Neutrophil (primary cell): Measurements from ENCODE around the gene CTSD.
A peak's percentile ranks its signal among the peaks of the same experiment; 100 is the strongest.

Source experiments
- H3K27ac ChIP-seq: fragments of 200-600 bp; sonication (generic); 2 replicates; pipeline ENCODE4 v1.5.1; 2016; ENCODE audit warnings: mild to moderate bottlenecking, moderate library complexity
- H3K27me3 ChIP-seq: fragments of 200-600 bp; sonication (generic); 2 replicates; pipeline ENCODE4 v1.6.0; 2016; ENCODE audit warnings: mild to moderate bottlenecking
- H3K36me3 ChIP-seq: fragments of 200-600 bp; sonication (generic); 2 replicates; pipeline ENCODE4 v1.5.1; 2017
- H3K4me1 ChIP-seq, 2 experiments: fragments of 200-600 bp in 1 of 2; sonication (generic) in 1 of 2; 1 replicate in 1 of 2; 2 replicates in 1 of 2; pipeline versions ENCODE4 v1.5.1 to v1.6.1; 2013 to 2016; ENCODE audit warnings: low read depth in 1 of 2, low read length in 1 of 2, mild to moderate bottlenecking in 1 of 2, moderate library complexity in 1 of 2; ENCODE audit not compliant: control insufficient read depth in 1 of 2, insufficient read depth in 1 of 2
- H3K4me3 ChIP-seq, 2 experiments: fragments of 200-600 bp in 1 of 2; sonication (generic) in 1 of 2; 1 replicate in 1 of 2; 2 replicates in 1 of 2; pipeline ENCODE4 v1.5.1; 2013 to 2016; ENCODE audit warnings: low read depth in 1 of 2, low read length in 1 of 2, mild to moderate bottlenecking in 1 of 2, moderate library complexity in 1 of 2
- H3K9me3 ChIP-seq: fragments of 200-600 bp; sonication (generic); 2 replicates; pipeline ENCODE4 v1.5.1; 2016
- TF ChIP-seq, protein P1 (sequence below): fragments of 200-600 bp; sonication (generic); IDR thresholded peaks from 2 replicates; pipeline ENCODE4 v1.5.1; 2016; ENCODE audit warnings: antibody characterized with exemption

The CTSD gene

DNA sequence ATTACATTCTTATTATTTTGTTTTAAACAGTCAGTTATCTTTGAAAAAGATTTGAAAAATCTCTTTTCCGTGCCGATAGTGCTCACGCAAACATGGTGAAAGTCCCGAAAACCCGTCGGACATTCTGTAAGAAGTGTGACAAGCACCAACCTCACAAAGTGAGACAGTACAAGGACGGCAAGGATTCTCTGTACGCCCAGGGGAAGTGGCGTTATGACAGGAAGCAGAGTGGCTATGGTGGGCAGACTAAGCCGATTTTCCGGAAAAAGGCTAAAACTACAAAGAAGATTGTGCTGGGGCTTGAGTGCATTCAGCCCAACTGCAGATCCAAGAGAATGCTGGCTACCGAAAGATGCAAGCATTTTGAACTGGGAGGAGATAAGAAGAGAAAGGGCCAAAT is 28.7 kb upstream of the CTSD start:
- Histone ChIP-seq H3K4me3 (peak overlapping the region; percentile 36 to 46), H3K36me3 (no peaks in the 10 kb centered on the region), H3K27ac (peak overlapping the region; percentile 76), H3K4me1 (peaks cover 16 to 18% of the 10 kb centered on the region in 2 experiments), H3K9me3 (no peaks in the 10 kb centered on the region), H3K27me3 (no peaks in the 10 kb centered on the region)
- TF ChIP-seq, protein P1, sequence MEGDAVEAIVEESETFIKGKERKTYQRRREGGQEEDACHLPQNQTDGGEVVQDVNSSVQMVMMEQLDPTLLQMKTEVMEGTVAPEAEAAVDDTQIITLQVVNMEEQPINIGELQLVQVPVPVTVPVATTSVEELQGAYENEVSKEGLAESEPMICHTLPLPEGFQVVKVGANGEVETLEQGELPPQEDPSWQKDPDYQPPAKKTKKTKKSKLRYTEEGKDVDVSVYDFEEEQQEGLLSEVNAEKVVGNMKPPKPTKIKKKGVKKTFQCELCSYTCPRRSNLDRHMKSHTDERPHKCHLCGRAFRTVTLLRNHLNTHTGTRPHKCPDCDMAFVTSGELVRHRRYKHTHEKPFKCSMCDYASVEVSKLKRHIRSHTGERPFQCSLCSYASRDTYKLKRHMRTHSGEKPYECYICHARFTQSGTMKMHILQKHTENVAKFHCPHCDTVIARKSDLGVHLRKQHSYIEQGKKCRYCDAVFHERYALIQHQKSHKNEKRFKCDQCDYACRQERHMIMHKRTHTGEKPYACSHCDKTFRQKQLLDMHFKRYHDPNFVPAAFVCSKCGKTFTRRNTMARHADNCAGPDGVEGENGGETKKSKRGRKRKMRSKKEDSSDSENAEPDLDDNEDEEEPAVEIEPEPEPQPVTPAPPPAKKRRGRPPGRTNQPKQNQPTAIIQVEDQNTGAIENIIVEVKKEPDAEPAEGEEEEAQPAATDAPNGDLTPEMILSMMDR = no peak

DNA sequence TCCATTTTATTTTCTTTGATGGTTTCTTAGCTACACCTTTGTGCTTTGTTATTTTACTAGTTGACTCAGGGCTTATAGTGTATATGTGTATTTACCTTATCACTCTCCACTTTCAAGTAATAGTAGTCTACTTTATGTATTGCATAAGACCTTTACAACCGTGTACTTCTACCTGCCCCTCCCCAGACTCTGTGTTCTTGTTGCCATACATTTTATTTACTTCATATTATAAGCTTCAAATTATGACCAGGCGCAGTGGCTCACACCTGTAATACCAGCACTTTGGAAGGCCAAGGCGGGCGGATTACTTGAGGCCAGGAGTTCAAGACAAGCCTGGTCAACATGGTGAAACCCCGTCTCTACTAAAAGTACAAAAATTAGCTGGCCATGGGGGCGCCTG is 28.2 kb upstream of the CTSD start:
- no peaks in the 10 kb centered on the region for H3K36me3 ChIP-seq
- peak overlapping the region; percentile 76 for H3K27ac ChIP-seq
- H3K4me1 ChIP-seq = peaks cover 16 to 18% of the 10 kb centered on the region in 2 experiments
- no peak overlapping the region for H3K4me3 ChIP-seq
- no peaks in the 10 kb centered on the region for H3K27me3 ChIP-seq
- TF ChIP-seq, protein P1 = no peak
- H3K9me3 ChIP-seq = no peaks in the 10 kb centered on the region

DNA sequence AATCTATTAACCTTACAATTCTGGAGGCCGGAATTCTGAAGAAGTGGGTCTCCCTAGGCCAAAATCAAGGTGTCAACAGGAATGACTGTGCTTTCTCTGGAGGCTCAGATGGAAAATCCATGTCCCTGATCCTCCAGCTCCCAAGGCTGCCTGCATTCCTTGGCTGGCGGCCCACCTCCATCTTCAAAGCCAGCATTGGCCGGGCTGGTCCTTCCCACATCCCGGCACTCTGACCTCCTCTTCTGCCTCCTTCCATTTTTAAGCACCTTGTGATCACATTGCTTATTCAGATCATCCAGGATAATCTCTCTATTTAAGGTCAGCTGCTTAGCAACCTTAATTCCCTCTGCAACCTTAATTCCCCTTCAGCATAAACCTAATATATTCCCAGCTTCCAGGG is 22.7 kb upstream of the CTSD start:
- no peaks in the 10 kb centered on the region for H3K9me3 ChIP-seq
- no peaks in the 10 kb centered on the region for H3K27me3 ChIP-seq
- TF ChIP-seq, protein P1 = no peak
- no peak overlapping the region for H3K27ac ChIP-seq
- H3K36me3 ChIP-seq = no peaks in the 10 kb centered on the region
- no peak overlapping the region for H3K4me3 ChIP-seq
- H3K4me1 ChIP-seq = peaks cover 40 to 47% of the 10 kb centered on the region in 2 experiments

DNA sequence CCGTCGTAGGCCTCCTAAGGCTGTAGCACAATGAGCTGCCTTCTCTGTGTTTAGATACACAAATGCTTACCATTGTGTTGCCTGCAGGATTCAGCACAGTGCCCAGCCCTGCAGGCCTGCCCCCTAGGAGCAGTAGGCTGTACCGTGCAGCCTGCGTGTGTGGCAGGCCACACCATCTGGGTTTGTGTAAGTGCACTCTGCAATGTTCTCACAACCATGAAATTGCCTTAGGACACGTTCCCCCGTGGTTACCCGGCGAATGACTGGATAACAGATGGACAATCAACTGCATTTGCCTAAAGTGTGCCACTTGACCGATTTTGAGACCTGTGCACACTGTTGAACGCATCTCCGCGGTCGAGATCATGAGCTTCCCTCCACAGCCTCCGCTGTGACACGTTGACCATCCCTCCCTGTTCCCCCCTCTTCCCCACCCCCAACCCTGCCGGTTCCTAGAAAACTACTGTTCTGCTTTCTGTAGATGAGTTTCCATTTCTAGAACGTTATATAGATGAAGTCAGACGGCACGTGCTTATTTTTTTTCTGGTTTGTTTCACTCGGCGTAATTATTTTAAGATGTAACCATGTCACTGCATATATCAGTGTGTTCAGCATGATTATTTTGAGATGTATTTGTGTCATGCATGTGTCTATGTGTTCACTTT is 22.2 kb upstream of the CTSD start:
- H3K4me1 ChIP-seq = peaks cover 46 to 53% of the 10 kb centered on the region in 2 experiments
- no peaks in the 10 kb centered on the region for H3K27me3 ChIP-seq
- TF ChIP-seq, protein P1 = no peak
- H3K9me3 ChIP-seq = no peaks in the 10 kb centered on the region
- H3K4me3 ChIP-seq = no peak overlapping the region
- no peak overlapping the region for H3K27ac ChIP-seq
- no peaks in the 10 kb centered on the region for H3K36me3 ChIP-seq

DNA sequence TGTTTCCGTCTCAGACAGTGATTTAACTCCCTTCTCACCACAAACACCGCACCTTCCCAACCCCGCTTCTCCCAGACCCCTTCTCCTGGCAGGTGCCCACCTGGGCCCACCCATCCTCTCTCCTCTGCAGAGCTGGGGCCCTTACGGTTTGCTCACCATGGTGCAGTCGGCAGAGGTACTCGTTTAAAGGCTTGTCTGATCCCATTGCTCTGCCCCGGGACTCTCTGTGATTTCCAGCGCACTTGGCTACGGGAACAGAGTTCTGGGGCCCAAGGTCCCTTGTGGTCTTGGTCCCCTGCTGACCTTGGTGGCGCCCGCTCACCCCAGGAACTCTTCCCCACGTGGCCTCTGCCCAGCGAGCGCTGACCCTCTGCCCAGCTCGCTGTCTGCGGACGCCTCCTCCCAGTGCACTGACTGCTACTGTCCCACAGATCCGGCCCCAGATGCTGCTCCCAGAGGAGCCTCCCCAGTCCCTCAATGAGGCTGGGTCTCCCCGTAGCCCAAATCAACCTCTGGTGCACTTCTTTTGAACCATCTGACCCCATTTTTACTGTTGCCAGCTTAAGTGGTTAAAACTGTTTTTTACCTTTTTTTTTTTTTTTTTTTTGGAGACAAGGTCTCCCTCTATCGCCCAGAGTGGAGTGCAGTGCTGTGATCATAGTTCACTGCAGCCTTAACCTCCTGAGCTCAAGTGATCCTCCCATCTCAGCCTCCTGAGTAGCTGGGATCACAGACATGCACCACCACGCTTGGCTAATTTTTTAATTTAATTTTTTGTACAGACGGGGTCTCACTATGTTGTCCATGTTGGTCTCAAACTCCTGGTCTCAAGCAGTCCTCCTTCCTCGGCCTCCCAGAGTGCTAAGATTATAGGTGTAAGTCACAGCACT is 21.3 kb upstream of the CTSD start:
- Histone ChIP-seq H3K27ac (no peak overlapping the region), H3K4me3 (no peak overlapping the region), H3K4me1 (peaks cover 55 to 62% of the 10 kb centered on the region in 2 experiments), H3K27me3 (no peaks in the 10 kb centered on the region), H3K9me3 (no peaks in the 10 kb centered on the region), H3K36me3 (no peaks in the 10 kb centered on the region)
- TF ChIP-seq, protein P1 = no peak
